GM12878 (cell line): ENCODE data around the gene GRIP2. TPM values are rescaled to one million over a fixed set of nuclear protein-coding genes. Genes with fewer than 3 reads are reported as not detected.

Source experiments
- ATAC-seq: fragments of 200-7000 bp; cut with Tn5 transposase; 3 replicates; pipeline ENCODE4 v1.9.1; 2020; ENCODE audit warnings: mild to moderate bottlenecking, moderate library complexity
- BruUV-seq: library from RNA; stranded (reverse); fragments of 400-500 nt; replicated peaks from 2 replicates; lab custom pipeline; 2021; lab: Mats Ljungman, UMichigan
- CTCF ChIA-PET: fragments of 300-600 bp; sonication (Branson Sonifier 250); formaldehyde crosslinking; extraction: SDS; loops from one replicate; lab custom pipeline; 2021; ENCODE audit warnings: inconsistent platforms; lab: Yijun Ruan, JAX
- POLR2A ChIA-PET: fragments of 350-600 bp; formaldehyde crosslinking; extraction: SDS; loops from one replicate; lab custom pipeline; 2021; ENCODE audit warnings: inconsistent platforms; lab: Charles Lee
- RAD21 ChIA-PET: fragments of 300-600 bp; sonication (Branson Sonifier 250); formaldehyde crosslinking; loops from one replicate; lab custom pipeline; 2023; ENCODE audit warnings: antibody characterized with exemption; ENCODE audit not compliant: unreplicated experiment; lab: Charles Lee
- SMC1A ChIA-PET: fragments of 300-600 bp; sonication (Branson Sonifier 250); formaldehyde crosslinking; loops from one replicate; lab custom pipeline; 2023; ENCODE audit not compliant: unreplicated experiment, uncharacterized antibody; lab: Charles Lee
- DNase-seq: peaks from one replicate; pipeline ENCODE4 v3.0.0-alpha.2; 2011; ENCODE audit warnings: low read depth, low spot score
- FAIRE-seq: peaks from 3 replicates; lab custom pipeline; 2011; peaks lifted over from hg19 to GRCh38; lab: Jason Lieb, UNC
- H2AFZ ChIP-seq: 2 replicates; pipeline ENCODE4 v1.6.0; 2011; ENCODE audit warnings: low read depth, low read length, control low read depth; ENCODE audit not compliant: control insufficient read depth
- H3K27ac ChIP-seq: 2 replicates; pipeline ENCODE4 v1.5.1; 2011; ENCODE audit warnings: control low read depth; ENCODE audit not compliant: control insufficient read depth, insufficient read depth
- H3K27me3 ChIP-seq, 2 experiments: replicated peaks in 1 of 2; 2 replicates each; pipeline versions ENCODE4 v1.6.0 to v1.6.1; 2011; ENCODE audit warnings: low read length in 1 of 2; ENCODE audit not compliant: control insufficient read depth in 2 of 2, insufficient read depth in 2 of 2
- H3K36me3 ChIP-seq, 2 experiments: 2 replicates each; pipeline ENCODE4 v1.5.1; 2011; ENCODE audit warnings: low read length in 1 of 2; ENCODE audit not compliant: control insufficient read depth in 2 of 2, insufficient read depth in 2 of 2
- H3K4me1 ChIP-seq: 2 replicates; pipeline ENCODE4 v1.6.1; 2011; ENCODE audit warnings: mild to moderate bottlenecking, low read length, moderate library complexity, mixed read lengths; ENCODE audit not compliant: control insufficient read depth, insufficient read depth
- H3K4me2 ChIP-seq: 2 replicates; pipeline ENCODE4 v1.6.0; 2011; ENCODE audit warnings: control low read depth; ENCODE audit not compliant: control insufficient read depth, insufficient read depth
- H3K4me3 ChIP-seq: fragments of 200-600 bp; sonication (generic); 2 replicates; pipeline ENCODE4 v1.5.1; 2016
- H3K79me2 ChIP-seq: 2 replicates; pipeline ENCODE4 v1.6.0; 2011; ENCODE audit warnings: low read length; ENCODE audit not compliant: control insufficient read depth, insufficient read depth
- H3K9ac ChIP-seq: 2 replicates; pipeline ENCODE4 v1.8.0; 2011; ENCODE audit warnings: low read length, control low read depth, mixed read lengths; ENCODE audit not compliant: control insufficient read depth, insufficient read depth
- H3K9me3 ChIP-seq: replicated peaks from 3 replicates; pipeline ENCODE4 v1.5.1; 2011; ENCODE audit warnings: mild to moderate bottlenecking, low read length; ENCODE audit not compliant: control insufficient read depth, insufficient read depth
- H4K20me1 ChIP-seq: 2 replicates; pipeline ENCODE4 v1.6.0; 2011; ENCODE audit not compliant: control insufficient read depth, insufficient read depth
- BMI1 ChIP-seq: fragments of 450-650 bp; IDR thresholded peaks from 2 replicates; pipeline ENCODE4 v1.6.1; 2016; ENCODE audit warnings: mild to moderate bottlenecking, moderate library complexity, borderline replicate concordance
- EED ChIP-seq: sonication (generic); IDR thresholded peaks from 2 replicates; pipeline ENCODE4 v1.6.1; 2016; ENCODE audit warnings: antibody characterized with exemption, low read depth
- EZH2 ChIP-seq: IDR thresholded peaks from 2 replicates; pipeline ENCODE4 v1.6.1; 2012; ENCODE audit warnings: low read depth, mild to moderate bottlenecking, control low read depth, inconsistent platforms, low read length, borderline replicate concordance; ENCODE audit not compliant: control insufficient read depth
- FOXK2 ChIP-seq: fragments of 450-650 bp; IDR thresholded peaks from 2 replicates; pipeline ENCODE4 v1.6.1; 2017; ENCODE audit warnings: mild to moderate bottlenecking, moderate library complexity
- HDGF ChIP-seq: fragments of 450-650 bp; IDR thresholded peaks from 2 replicates; pipeline ENCODE4 v1.6.1; 2016; ENCODE audit warnings: antibody characterized with exemption
- JUND ChIP-seq: IDR thresholded peaks from 2 replicates; pipeline ENCODE4 v1.6.1; 2012; ENCODE audit warnings: low read depth, mild to moderate bottlenecking, low read length, improper control_type of control experiment, moderate library complexity
- NFXL1 ChIP-seq: fragments of 450-650 bp; IDR thresholded peaks from 2 replicates; pipeline ENCODE4 v1.6.1; 2017; ENCODE audit warnings: antibody characterized with exemption, mild to moderate bottlenecking, borderline replicate concordance
- NR2C1 ChIP-seq: fragments of 450-650 bp; IDR thresholded peaks from 2 replicates; pipeline ENCODE4 v1.6.1; 2017; ENCODE audit warnings: antibody characterized with exemption, mild to moderate bottlenecking, moderate library complexity
- PAX5 ChIP-seq: IDR thresholded peaks from 2 replicates; pipeline ENCODE4 v1.6.1; 2011; ENCODE audit warnings: low read depth, low read length, borderline replicate concordance
- RB1 ChIP-seq: fragments of 450-650 bp; formaldehyde crosslinking; IDR thresholded peaks from 2 replicates; pipeline ENCODE4 v1.6.1; 2017; ENCODE audit warnings: mild to moderate bottlenecking, borderline replicate concordance
- RUNX3 ChIP-seq: IDR thresholded peaks from 2 replicates; pipeline ENCODE4 v1.6.1; 2012; ENCODE audit warnings: low read length, inconsistent platforms
- WGBS: methylation state at CpG from one replicate; pipeline ENCODE4 v1.1.6; 2016; ENCODE audit warnings: low lambda C conversion rate; ENCODE audit not compliant: insufficient replicate concordance, insufficient coverage; ENCODE audit errors: missing lambda C conversion rate; 5-methylcytosine and 5-hydroxymethylcytosine counted together
- in situ Hi-C: fragments of 300-500 bp; cut with MboI; formaldehyde crosslinking; loops from 9 replicates; pipeline ENCODE4 v1.14.3; 2018; ENCODE audit warnings: mixed read lengths
- intact Hi-C: fragments of 100-400 bp; cut with micrococcal nuclease; formaldehyde crosslinking; loops from one replicate; pipeline ENCODE4 v1.14.2; 2022; ENCODE audit not compliant: unreplicated experiment
- polyA plus RNA-seq, 11 experiments: library from polyadenylated mRNA; depleted of rRNA in 4 of 11; unstranded in 6 of 11; stranded (reverse) in 5 of 11; fragments of >200 nt; fragmentation: Nextera tagmentation in 4 of 11; fragmentation: Illumina TruSeq in 1 of 11; extraction: Ambion mirVana in 4 of 11; extraction: Trizol in 1 of 11; gene quantifications; 1 replicate in 1 of 11; 2 replicates in 10 of 11; pipeline versions ENCODE4 v1.2.1 to v1.2.3, GENCODE V29; 2011 to 2016; ENCODE audit warnings: inconsistent platforms in 2 of 11, missing spikeins in 2 of 11, low read depth in 1 of 11
- total RNA-seq, 4 experiments: library from RNA; depleted of rRNA in 3 of 4; stranded (reverse); fragments of >200 nt in 3 of 4; fragmentation: Illumina TruSeq in 1 of 4; extraction: Trizol in 1 of 4; gene quantifications; 2 replicates each; pipeline versions ENCODE4 v1.2.1 to v1.2.3, GENCODE V29; 2013 to 2021

Gene GRIP2
- total and polyA plus RNA-seq, 10 of the 15 experiments (the other 5 are each of a cell fraction or from before 2014, with no cell fraction given): not detected

DNA sequence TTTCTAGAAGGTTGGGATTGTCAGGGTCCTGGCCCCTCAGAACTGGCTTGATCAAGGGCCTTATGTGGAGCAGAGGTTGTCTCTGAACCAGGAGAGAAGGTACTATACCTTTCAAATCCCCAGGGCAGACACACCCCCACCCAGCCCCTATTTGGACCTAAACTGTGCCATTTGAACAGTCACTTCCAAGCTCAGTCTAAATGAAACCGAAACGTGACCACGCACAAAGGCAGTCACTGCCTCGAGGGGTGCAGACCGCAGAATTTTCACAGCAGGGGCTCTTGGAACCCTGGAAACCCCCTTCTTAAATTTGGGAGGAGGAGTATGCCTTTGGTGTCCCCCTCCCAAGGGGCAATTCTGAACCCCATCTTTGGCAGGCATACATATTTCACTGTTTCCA lies 53.7 kb downstream of the GRIP2 start:
- H3K79me2 ChIP-seq: no peaks in the 10 kb centered on the region
- DNase-seq: no peak
- CTCF ChIA-PET: interaction anchor here (0.7 to 1.3 kb wide), 4 partner anchors 18 to 282 kb away, joined by 3 to 4 read pairs (median 3); no protein-coding TSS in a partner anchor

DNA sequence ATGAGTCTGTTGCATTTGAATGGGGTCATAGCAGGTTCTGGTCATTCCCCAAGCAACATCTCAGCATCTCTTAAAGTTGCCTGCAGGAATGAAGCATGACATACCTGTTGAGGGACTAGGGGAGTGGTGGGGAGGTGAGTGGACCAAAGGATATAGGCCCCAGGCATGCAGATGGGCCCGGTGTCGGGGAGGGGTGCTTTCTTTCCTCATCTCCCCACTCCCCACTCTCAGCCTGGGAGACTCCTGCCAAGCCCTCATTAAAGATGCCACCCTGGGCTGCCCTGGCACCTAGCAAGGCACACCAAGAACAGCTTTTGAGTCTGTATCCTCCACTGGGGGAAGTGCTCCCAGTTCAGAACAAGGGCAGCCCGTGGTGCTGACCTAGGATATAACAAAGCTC lies 54.2 kb downstream of the GRIP2 start:
- CTCF ChIA-PET: interaction anchor here (0.7 to 1.0 kb wide), 3 partner anchors 18 to 207 kb away, joined by 3 to 4 read pairs (median 3); no protein-coding TSS in a partner anchor
- Histone ChIP-seq H3K27ac (0 out of 2 replicates have a peak overlapping the region, but pooled peaks have one; percentile 20), H2AFZ (no peak overlapping the region), H3K4me1 (peaks cover 10% of the 10 kb centered on the region), H3K79me2 (no peaks in the 10 kb centered on the region), H3K9me3 (no peaks in the 10 kb centered on the region), H4K20me1 (no peaks in the 10 kb centered on the region), H3K4me2 (peak overlapping the region; percentile 27; the same call in 1 of the 2 replicates), H3K4me3 (no peak overlapping the region), H3K9ac (no peak overlapping the region), H3K27me3 (no peaks in the 10 kb centered on the region), H3K36me3 (peaks cover 2 to 14% of the 10 kb centered on the region in 2 experiments)
- ATAC-seq: peak; percentile 21; the same call in 1 of the 3 replicates
- 57% methylated on average over 3 of the region's 3 CpGs for WGBS
- no TSS peak for BruUV-seq
- in situ Hi-C loops: no loop called here
- SMC1A ChIA-PET: no interaction called here
- TF ChIP-seq JUND (no peak), NR2C1 (no peak), BMI1 (no peak), EZH2 (no peak), HDGF (no peak), RB1 (no peak), FOXK2 (no peak), PAX5 (no peak), NFXL1 (no peak)
- intact Hi-C loops: no loop called here
- no peak for DNase-seq
- POLR2A ChIA-PET: no interaction called here
- RAD21 ChIA-PET: no interaction called here
- FAIRE-seq: no peak

More for the DNA sequence above, 53.7 kb downstream of the GRIP2 start:
- FAIRE-seq (peak; percentile 54), ATAC-seq (peak; percentile 79)
- Histone ChIP-seq H2AFZ (no peak overlapping the region), H3K4me2 (peak overlapping the region; percentile 27; the same call in 1 of the 2 replicates), H3K27ac (no peak overlapping the region), H3K36me3 (peaks cover 2 to 14% of the 10 kb centered on the region in 2 experiments), H3K9me3 (no peaks in the 10 kb centered on the region), H3K27me3 (no peaks in the 10 kb centered on the region), H3K9ac (no peak overlapping the region), H3K4me3 (no peak overlapping the region), H4K20me1 (no peaks in the 10 kb centered on the region), H3K4me1 (peaks cover 10% of the 10 kb centered on the region)
- RAD21 ChIA-PET: no interaction called here
- POLR2A ChIA-PET: no interaction called here
- 49% methylated on average over 5 of the region's 5 CpGs for WGBS
- intact Hi-C loops (no loop called here), in situ Hi-C loops (no loop called here)
- BruUV-seq: no TSS peak
- SMC1A ChIA-PET: no interaction called here
- TF ChIP-seq JUND (no peak), EED (peak; percentile 38; the same call in 1 of the 2 replicates), RUNX3 (peak; percentile 79)
- TF ChIP-seq, all 136 proteins: peak for 2
